Neural cell (in vitro differentiated cells): ENCODE data around the gene MYL6B.

Source experiments
- CTCF ChIP-seq: fragments of 450-650 bp; IDR thresholded peaks from 2 replicates; pipeline ENCODE4 v1.5.1; 2014; ENCODE audit warnings: antibody characterized with exemption, mild to moderate bottlenecking, moderate library complexity; ENCODE audit not compliant: poor library complexity, severe bottlenecking
- EP300 ChIP-seq: fragments of 450-650 bp; conservative IDR thresholded peaks from 2 replicates; pipeline ENCODE4 v1.6.1; 2014; ENCODE audit warnings: antibody characterized with exemption, mild to moderate bottlenecking, moderate library complexity; ENCODE audit not compliant: poor library complexity, severe bottlenecking
- EZH2 ChIP-seq: fragments of 200-600, 300-800 bp; shearing (Covaris generic), sonication (generic); IDR thresholded peaks from 2 replicates; pipeline ENCODE4 v1.6.1; 2014; ENCODE audit warnings: antibody characterized with exemption, low read length, borderline replicate concordance, mild to moderate bottlenecking; ENCODE audit not compliant: insufficient read depth, poor library complexity, severe bottlenecking
- REST ChIP-seq: IDR thresholded peaks from 2 replicates; pipeline ENCODE4 v1.6.1; 2012; ENCODE audit warnings: borderline replicate concordance
- TAF1 ChIP-seq: IDR thresholded peaks from 2 replicates; pipeline ENCODE4 v1.6.1; 2012; ENCODE audit warnings: low read depth

GRCh38 chr12:56121204-56121870 is 31.1 kb upstream of the MYL6B start:
- no peak for TF ChIP-seq CTCF
- no peak for TF ChIP-seq TAF1
- TF ChIP-seq EZH2, result no peak
- TF ChIP-seq REST, result no peak
- TF ChIP-seq EP300, result no peak
